ENCODE measurements around the gene TAS1R2. TPM values are rescaled to one million over a fixed set of nuclear protein-coding genes. Genes with fewer than 3 reads are reported as not detected.

Gene TAS1R2
- total and polyA plus RNA-seq, 2 of the 8 experiments (the other 6 are each of a cell fraction or from before 2014, with no cell fraction given) = not detected

DNA sequence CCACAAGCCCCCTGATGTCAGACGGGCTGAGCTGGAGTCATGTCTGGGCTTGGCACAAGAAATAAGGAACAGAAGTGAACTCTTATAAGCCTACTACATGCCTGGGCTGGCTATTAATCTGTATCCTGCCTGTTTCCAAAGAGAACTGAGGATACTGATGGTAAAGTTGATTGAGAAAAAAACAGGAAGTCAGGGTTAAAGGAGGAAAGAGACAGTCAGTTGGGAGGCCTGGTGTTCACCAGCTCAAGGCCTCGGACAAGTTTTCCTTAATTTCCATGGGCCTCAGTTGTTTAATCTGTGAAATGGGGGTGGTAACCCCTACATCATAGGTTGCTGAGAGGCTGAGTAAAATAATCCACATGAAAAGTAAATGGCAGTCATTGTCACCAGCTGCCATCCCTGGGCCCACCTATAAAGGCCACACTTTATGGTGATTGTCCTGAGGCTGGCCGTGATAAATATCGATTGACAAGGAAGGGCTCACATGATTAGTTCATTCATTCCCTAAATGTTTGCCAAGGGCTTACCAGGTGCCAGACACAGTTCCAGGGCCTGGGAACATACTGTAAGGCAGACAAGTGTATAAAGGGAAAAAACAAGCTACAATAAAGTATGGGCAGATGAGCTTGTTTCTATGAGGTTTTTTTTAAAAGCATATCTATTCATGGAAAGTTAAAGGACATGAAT lies 40.0 kb upstream of the TAS1R2 start (continued):
- TF ChIP-seq, protein P1, sequence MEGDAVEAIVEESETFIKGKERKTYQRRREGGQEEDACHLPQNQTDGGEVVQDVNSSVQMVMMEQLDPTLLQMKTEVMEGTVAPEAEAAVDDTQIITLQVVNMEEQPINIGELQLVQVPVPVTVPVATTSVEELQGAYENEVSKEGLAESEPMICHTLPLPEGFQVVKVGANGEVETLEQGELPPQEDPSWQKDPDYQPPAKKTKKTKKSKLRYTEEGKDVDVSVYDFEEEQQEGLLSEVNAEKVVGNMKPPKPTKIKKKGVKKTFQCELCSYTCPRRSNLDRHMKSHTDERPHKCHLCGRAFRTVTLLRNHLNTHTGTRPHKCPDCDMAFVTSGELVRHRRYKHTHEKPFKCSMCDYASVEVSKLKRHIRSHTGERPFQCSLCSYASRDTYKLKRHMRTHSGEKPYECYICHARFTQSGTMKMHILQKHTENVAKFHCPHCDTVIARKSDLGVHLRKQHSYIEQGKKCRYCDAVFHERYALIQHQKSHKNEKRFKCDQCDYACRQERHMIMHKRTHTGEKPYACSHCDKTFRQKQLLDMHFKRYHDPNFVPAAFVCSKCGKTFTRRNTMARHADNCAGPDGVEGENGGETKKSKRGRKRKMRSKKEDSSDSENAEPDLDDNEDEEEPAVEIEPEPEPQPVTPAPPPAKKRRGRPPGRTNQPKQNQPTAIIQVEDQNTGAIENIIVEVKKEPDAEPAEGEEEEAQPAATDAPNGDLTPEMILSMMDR (IDR thresholded peaks at IDR 0.05; ENCODE audit: control extremely low read depth in 1 of 3, insufficient read depth in 1 of 3, low read depth in 1 of 3, low read length in 3 of 3) = no peak
- TF ChIP-seq, protein P2, sequence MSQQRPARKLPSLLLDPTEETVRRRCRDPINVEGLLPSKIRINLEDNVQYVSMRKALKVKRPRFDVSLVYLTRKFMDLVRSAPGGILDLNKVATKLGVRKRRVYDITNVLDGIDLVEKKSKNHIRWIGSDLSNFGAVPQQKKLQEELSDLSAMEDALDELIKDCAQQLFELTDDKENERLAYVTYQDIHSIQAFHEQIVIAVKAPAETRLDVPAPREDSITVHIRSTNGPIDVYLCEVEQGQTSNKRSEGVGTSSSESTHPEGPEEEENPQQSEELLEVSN (IDR thresholded peaks at IDR 0.05) = no peak
- TF ChIP-seq TBP (IDR thresholded peaks at IDR 0.05; ENCODE audit: low read depth, low read length) (no peak), NANOG (IDR thresholded peaks at IDR 0.05; ENCODE audit: insufficient read depth, low read depth, low read length, poor library complexity, severe bottlenecking) (no peak), MAFK (IDR thresholded peaks at IDR 0.05; ENCODE audit: low read depth, low read length) (no peak)
